Central memory CD8-positive, alpha-beta T cell (primary cell): ENCODE data around the gene SMPX.

Experiments
- ATAC-seq: fragments of 150-1000 bp; cut with Tn5 transposase; replicated peaks from 2 replicates; pipeline ENCODE4 v1.10.0; 2022; ENCODE audit warnings: mild to moderate bottlenecking, moderate FRiP score, moderate number of reproducible peaks; ENCODE audit not compliant: poor library complexity, severe bottlenecking; ENCODE audit errors: extremely low read depth
- DNase-seq, 2 donors: peaks; one replicate each; pipeline ENCODE4 v3.0.0; 2021; ENCODE audit warnings: low spot score in 2 of 2
- H3K27ac Mint-ChIP-seq: one replicate; pipeline ENCODE4 v1.8.0; 2022; ENCODE audit warnings: low read depth, mild to moderate bottlenecking, moderate library complexity, mixed read lengths
- H3K27me3 Mint-ChIP-seq: one replicate; pipeline ENCODE4 v1.8.0; 2022; ENCODE audit warnings: mixed read lengths
- H3K36me3 Mint-ChIP-seq: one replicate; pipeline ENCODE4 v1.8.0; 2022; ENCODE audit warnings: mild to moderate bottlenecking, moderate library complexity, mixed read lengths; ENCODE audit not compliant: insufficient read depth
- H3K4me1 Mint-ChIP-seq: one replicate; pipeline ENCODE4 v1.8.0; 2022; ENCODE audit warnings: mixed read lengths
- H3K4me3 Mint-ChIP-seq: one replicate; pipeline ENCODE4 v1.8.0; 2022; ENCODE audit warnings: mild to moderate bottlenecking, moderate library complexity, mixed read lengths
- H3K9me3 Mint-ChIP-seq: one replicate; pipeline ENCODE4 v1.8.0; 2022; ENCODE audit warnings: mixed read lengths

Gene SMPX

DNA sequence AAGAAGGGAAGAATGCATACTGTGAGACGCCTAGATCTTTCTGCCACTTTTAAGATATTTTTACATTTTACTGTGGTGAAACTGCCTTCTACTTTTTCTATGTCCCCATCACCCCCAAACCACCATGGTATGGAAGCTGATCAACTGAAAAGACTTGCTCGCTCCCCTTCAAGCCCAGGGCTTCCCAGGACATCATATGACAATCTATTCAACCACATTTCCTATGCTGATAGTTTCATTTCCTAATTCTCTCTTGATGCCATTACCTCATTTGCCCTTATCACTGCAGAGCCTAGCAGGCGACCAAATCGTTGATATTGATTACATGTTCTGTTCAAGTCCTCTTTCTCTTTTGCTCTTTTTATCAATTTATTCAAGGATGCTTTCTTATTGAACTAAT is 59.6 kb downstream of the SMPX start:
- Mint-ChIP-seq H3K36me3 (peaks cover 2% of the 10 kb centered on the region), H3K27me3 (no peaks in the 10 kb centered on the region), H3K27ac (no peak overlapping the region), H3K4me1 (no peaks in the 10 kb centered on the region), H3K4me3 (no peak overlapping the region), H3K9me3 (no peaks in the 10 kb centered on the region)
- ATAC-seq, result no peak
- DNase-seq, result no peak

GRCh38 chrX:21691512-21692018 is 66.4 kb downstream of the SMPX start:
- DNase-seq, result no peak

GRCh38 chrX:21683941-21684340 is 74.0 kb downstream of the SMPX start:
- ATAC-seq, result no peak
- no peaks in the 10 kb centered on the region for H3K4me1 Mint-ChIP-seq
- DNase-seq, result no peak

More at GRCh38 chrX:21691512-21692018, 66.4 kb downstream of the SMPX start:
- Mint-ChIP-seq H3K9me3 (no peaks in the 10 kb centered on the region), H3K4me3 (no peak overlapping the region), H3K4me1 (no peaks in the 10 kb centered on the region), H3K27ac (no peak overlapping the region), H3K27me3 (no peaks in the 10 kb centered on the region), H3K36me3 (no peaks in the 10 kb centered on the region)
- ATAC-seq, result no peak

GRCh38 chrX:21678048-21678612 is 79.8 kb downstream of the SMPX start:
- no peak overlapping the region for H3K4me3 Mint-ChIP-seq
- H3K27ac Mint-ChIP-seq, result no peak overlapping the region
- H3K4me1 Mint-ChIP-seq, result no peaks in the 10 kb centered on the region
- DNase-seq, result no peak
- H3K9me3 Mint-ChIP-seq, result no peaks in the 10 kb centered on the region
- H3K27me3 Mint-ChIP-seq, result no peaks in the 10 kb centered on the region
- ATAC-seq, result no peak
- H3K36me3 Mint-ChIP-seq, result no peaks in the 10 kb centered on the region

More at GRCh38 chrX:21683941-21684340, 74.0 kb downstream of the SMPX start:
- Mint-ChIP-seq H3K27me3 (no peaks in the 10 kb centered on the region), H3K27ac (no peak overlapping the region), H3K36me3 (no peaks in the 10 kb centered on the region), H3K4me3 (no peak overlapping the region), H3K9me3 (no peaks in the 10 kb centered on the region)

- Mint-ChIP-seq H3K4me3 (no peak overlapping the region), H3K27ac (no peak overlapping the region), H3K27me3 (no peaks in the 10 kb centered on the region), H3K36me3 (no peaks in the 10 kb centered on the region), H3K9me3 (no peaks in the 10 kb centered on the region), H3K4me1 (no peaks in the 10 kb centered on the region)
- ATAC-seq (no peak), DNase-seq (no peak)
Measured at GRCh38 chrX:21675931-21676330, 82.0 kb downstream of the SMPX start.

- Mint-ChIP-seq H3K4me1 (no peaks in the 10 kb centered on the region), H3K27me3 (no peaks in the 10 kb centered on the region), H3K4me3 (no peak overlapping the region), H3K9me3 (no peaks in the 10 kb centered on the region), H3K27ac (no peak overlapping the region), H3K36me3 (no peaks in the 10 kb centered on the region)
- ATAC-seq, result no peak
- DNase-seq, result no peak
Measured at GRCh38 chrX:21674430-21675186, 83.3 kb downstream of the SMPX start.

DNA sequence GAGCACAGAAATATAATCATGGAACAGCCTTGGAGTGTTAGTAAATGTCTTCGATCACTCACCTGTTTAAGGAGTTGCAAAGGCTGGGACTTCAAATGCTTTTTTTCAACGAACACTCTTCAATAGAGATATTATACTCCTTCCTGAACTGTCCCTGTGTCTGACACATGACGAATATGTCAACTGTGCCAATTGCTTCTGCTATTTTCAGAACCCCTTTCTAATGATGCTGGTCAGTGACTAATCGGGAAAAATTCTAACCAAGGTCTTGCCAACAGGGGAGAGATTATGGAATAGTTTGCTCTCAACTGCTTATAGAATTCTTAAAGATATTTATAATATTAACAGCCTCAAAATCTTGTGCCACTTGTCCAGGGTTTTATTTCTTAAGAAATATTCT is 91.2 kb downstream of the SMPX start:
- H3K36me3 Mint-ChIP-seq, result no peaks in the 10 kb centered on the region
- ATAC-seq (no peak), DNase-seq (no peak)
- peaks cover 4% of the 10 kb centered on the region for H3K9me3 Mint-ChIP-seq
- H3K27me3 Mint-ChIP-seq, result peaks cover 11% of the 10 kb centered on the region
- no peaks in the 10 kb centered on the region for H3K4me1 Mint-ChIP-seq
- no peak overlapping the region for H3K4me3 Mint-ChIP-seq
- H3K27ac Mint-ChIP-seq, result no peak overlapping the region

DNA sequence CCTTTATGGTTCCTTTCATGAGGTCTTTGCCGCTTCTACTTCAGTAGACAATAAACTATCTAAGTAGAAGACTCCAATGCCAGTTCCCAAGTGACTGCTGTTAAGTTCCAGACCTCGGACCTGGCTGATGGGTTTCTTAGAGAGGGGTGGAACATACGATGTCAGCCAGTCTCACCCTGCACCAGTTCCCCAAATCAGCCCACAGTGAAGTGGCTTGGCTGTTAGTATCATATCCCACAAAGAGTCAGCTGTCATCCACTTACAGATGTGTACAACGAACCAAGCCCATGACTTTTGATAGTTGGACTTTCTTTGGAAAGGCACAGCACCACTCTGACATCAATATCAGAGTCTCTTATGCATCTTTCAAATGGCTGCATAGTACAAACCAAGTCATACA is 91.7 kb downstream of the SMPX start:
- Mint-ChIP-seq H3K27ac (no peak overlapping the region), H3K4me1 (no peaks in the 10 kb centered on the region), H3K9me3 (peaks cover 4% of the 10 kb centered on the region), H3K36me3 (no peaks in the 10 kb centered on the region), H3K27me3 (peaks cover 11% of the 10 kb centered on the region), H3K4me3 (no peak overlapping the region)
- DNase-seq (no peak), ATAC-seq (no peak)

- no peak for ATAC-seq
- Mint-ChIP-seq H3K27me3 (peaks cover 11% of the 10 kb centered on the region), H3K4me3 (no peak overlapping the region), H3K27ac (no peak overlapping the region), H3K36me3 (no peaks in the 10 kb centered on the region), H3K9me3 (peaks cover 4% of the 10 kb centered on the region), H3K4me1 (no peaks in the 10 kb centered on the region)
- no peak for DNase-seq
Measured at GRCh38 chrX:21662761-21663160, 95.2 kb downstream of the SMPX start.

DNA sequence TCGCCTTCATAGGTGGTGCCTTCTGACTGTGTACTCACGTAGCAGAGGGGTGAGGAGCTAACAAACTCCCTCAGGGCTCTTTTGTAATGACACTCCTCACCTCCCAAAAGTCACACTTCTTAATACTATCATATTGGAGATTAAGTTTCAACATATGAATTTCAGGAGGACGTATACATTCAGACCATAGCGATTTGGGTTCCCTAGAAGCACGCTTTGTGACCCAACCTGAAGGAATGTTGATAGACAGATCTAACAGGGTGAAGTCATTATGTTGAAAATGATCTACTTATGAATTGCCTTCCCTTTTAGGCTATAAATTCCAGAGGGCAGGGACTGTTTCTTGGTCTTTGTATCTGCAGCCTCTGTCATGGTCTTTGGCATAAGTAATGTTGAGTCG is 96.6 kb downstream of the SMPX start:
- H3K4me3 Mint-ChIP-seq, result no peak overlapping the region
- ATAC-seq (no peak), DNase-seq (no peak)
- H3K4me1 Mint-ChIP-seq, result no peaks in the 10 kb centered on the region
- no peak overlapping the region for H3K27ac Mint-ChIP-seq
- H3K36me3 Mint-ChIP-seq, result no peaks in the 10 kb centered on the region
- peaks cover 11% of the 10 kb centered on the region for H3K27me3 Mint-ChIP-seq
- peaks cover 4% of the 10 kb centered on the region for H3K9me3 Mint-ChIP-seq

GRCh38 chrX:21660156-21660555 is 97.8 kb downstream of the SMPX start:
- Mint-ChIP-seq H3K9me3 (no peaks in the 10 kb centered on the region), H3K4me3 (no peak overlapping the region), H3K4me1 (no peaks in the 10 kb centered on the region), H3K27ac (no peak overlapping the region), H3K27me3 (peaks cover 8% of the 10 kb centered on the region), H3K36me3 (no peaks in the 10 kb centered on the region)
- ATAC-seq, result no peak
- DNase-seq, result no peak

DNA sequence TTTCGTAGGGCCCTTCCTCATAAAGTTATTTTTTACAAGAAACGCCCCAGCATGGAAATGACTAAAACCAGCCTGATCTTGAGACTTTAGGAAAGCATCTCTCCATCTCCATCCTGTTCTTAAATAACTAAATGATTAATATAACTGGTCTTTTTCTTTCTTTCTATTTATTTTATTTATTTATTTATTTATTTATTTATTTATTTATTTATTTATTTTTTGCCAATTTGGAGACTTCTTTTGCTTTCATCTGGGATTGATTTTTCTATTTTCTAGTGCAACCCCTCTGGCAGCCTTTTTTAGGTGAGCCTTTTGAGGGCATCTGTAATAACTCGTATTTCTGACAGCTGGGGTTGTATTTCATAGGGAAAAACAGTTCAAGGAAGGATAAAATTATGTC is 98.6 kb downstream of the SMPX start:
- no peak overlapping the region for H3K27ac Mint-ChIP-seq
- H3K4me1 Mint-ChIP-seq, result no peaks in the 10 kb centered on the region
- H3K27me3 Mint-ChIP-seq, result no peaks in the 10 kb centered on the region
- H3K9me3 Mint-ChIP-seq, result no peaks in the 10 kb centered on the region
- H3K36me3 Mint-ChIP-seq, result no peaks in the 10 kb centered on the region
- no peak overlapping the region for H3K4me3 Mint-ChIP-seq
- no peak for DNase-seq
- no peak for ATAC-seq

DNA sequence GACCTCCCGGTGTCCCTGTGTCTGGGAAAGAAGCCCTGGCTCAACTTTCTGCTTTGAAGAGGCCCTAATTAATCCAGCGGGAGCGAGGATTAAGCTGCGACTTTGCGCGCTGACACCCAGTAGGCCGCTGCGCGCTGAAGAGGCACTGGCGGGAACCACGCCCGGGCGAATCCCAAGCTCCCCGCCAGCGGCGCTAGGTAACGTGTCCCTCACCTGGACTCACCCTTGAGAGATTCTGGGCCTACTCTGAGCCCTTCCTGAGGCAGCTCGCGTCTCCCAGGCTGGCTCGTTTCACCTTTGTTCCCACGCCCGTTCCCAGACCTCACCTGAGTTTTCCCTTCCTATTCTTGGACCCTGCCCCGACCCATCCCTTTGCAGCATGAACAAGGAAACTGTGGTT is 99.2 kb downstream of the SMPX start:
- ATAC-seq, result no peak

More for the DNA sequence above, 99.2 kb downstream of the SMPX start:
- H3K4me3 Mint-ChIP-seq, result no peak overlapping the region
- H3K27me3 Mint-ChIP-seq, result no peaks in the 10 kb centered on the region
- H3K27ac Mint-ChIP-seq, result no peak overlapping the region
- no peaks in the 10 kb centered on the region for H3K36me3 Mint-ChIP-seq
- H3K9me3 Mint-ChIP-seq, result no peaks in the 10 kb centered on the region
- H3K4me1 Mint-ChIP-seq, result no peaks in the 10 kb centered on the region
- DNase-seq, result no peak
